Uterus (tissue), 4 donors: ENCODE results near the gene BCKDK. TPM values are rescaled to one million over a fixed set of nuclear protein-coding genes. Genes with fewer than 3 reads are reported as not detected.
A peak's percentile ranks its signal among the peaks of the same experiment; 100 is the strongest.
"Not testable (repeated sequence)": the region's sequence is repeated elsewhere in the genome, so short reads cannot be mapped to it uniquely, and the experiment has no call there.

Experiments used
- DNase-seq, 2 donors: peaks; one replicate each; pipeline ENCODE4 v3.0.0-alpha.2; 2019 to 2020
- H3K27ac ChIP-seq, 2 donors: fragments of 200-600 bp; sonication (generic); 1 replicate in 1 of 2; 2 replicates in 1 of 2; pipeline ENCODE4 v1.5.1; 2016 to 2018
- H3K27me3 ChIP-seq, 2 donors: fragments of 200-600 bp; sonication (generic); one replicate each; pipeline ENCODE4 v1.5.1; 2018 to 2019; ENCODE audit warnings: control low read depth in 1 of 2
- H3K36me3 ChIP-seq, 2 donors: fragments of 200-600 bp; sonication (generic); one replicate each; pipeline ENCODE4 v1.5.1; 2019; ENCODE audit warnings: control low read depth in 1 of 2
- H3K4me1 ChIP-seq, 2 donors: fragments of 200-600 bp; sonication (generic); one replicate each; pipeline ENCODE4 v1.5.1; 2018 to 2019; ENCODE audit warnings: control low read depth in 1 of 2
- H3K4me3 ChIP-seq, 2 donors: fragments of 200-600 bp; sonication (generic); 1 replicate in 1 of 2; 2 replicates in 1 of 2; pipeline ENCODE4 v1.5.1; 2018 to 2019; ENCODE audit warnings: mild to moderate bottlenecking in 1 of 2
- H3K9me3 ChIP-seq, 2 donors: fragments of 200-600 bp; sonication (generic); one replicate each; pipeline ENCODE4 v1.5.1; 2019; ENCODE audit warnings: control low read depth in 1 of 2
- POLR2A ChIP-seq, 2 donors: fragments of 450-650 bp; IDR thresholded peaks; one replicate each; pipeline ENCODE4 v1.6.1; 2016; ENCODE audit warnings: antibody characterized with exemption in 2 of 2, mild to moderate bottlenecking in 1 of 2, moderate library complexity in 1 of 2
- intact Hi-C: fragments of 100-400 bp; cut with DNase I; formaldehyde crosslinking; loops from one replicate; pipeline ENCODE4 v1.15.1; 2023; ENCODE audit warnings: low total_unique reads
- total RNA-seq, 4 donors: library from RNA; depleted of rRNA in 3 of 4; stranded (reverse); fragments of >200 nt in 3 of 4; gene quantifications; one replicate each; pipeline versions ENCODE4 v1.1.0 to v1.2.4, GENCODE V29; 2014 to 2023
- TF ChIP-seq, protein P1 (sequence below), 4 experiments: fragments of 200-600 bp in 2 of 4; fragments of 450-650 bp in 2 of 4; sonication (generic) in 2 of 4; IDR thresholded peaks; one replicate each; pipeline ENCODE4 v1.5.1; 2016 to 2019; ENCODE audit warnings: antibody characterized with exemption in 4 of 4, mild to moderate bottlenecking in 2 of 4, moderate library complexity in 1 of 4
- donor health status: DM: yes; HTN: yes; CAD: no.

The BCKDK gene
- total RNA-seq, 4 donors from 2014 or later: 15.3 to 32.1 (median 21.9) TPM

DNA sequence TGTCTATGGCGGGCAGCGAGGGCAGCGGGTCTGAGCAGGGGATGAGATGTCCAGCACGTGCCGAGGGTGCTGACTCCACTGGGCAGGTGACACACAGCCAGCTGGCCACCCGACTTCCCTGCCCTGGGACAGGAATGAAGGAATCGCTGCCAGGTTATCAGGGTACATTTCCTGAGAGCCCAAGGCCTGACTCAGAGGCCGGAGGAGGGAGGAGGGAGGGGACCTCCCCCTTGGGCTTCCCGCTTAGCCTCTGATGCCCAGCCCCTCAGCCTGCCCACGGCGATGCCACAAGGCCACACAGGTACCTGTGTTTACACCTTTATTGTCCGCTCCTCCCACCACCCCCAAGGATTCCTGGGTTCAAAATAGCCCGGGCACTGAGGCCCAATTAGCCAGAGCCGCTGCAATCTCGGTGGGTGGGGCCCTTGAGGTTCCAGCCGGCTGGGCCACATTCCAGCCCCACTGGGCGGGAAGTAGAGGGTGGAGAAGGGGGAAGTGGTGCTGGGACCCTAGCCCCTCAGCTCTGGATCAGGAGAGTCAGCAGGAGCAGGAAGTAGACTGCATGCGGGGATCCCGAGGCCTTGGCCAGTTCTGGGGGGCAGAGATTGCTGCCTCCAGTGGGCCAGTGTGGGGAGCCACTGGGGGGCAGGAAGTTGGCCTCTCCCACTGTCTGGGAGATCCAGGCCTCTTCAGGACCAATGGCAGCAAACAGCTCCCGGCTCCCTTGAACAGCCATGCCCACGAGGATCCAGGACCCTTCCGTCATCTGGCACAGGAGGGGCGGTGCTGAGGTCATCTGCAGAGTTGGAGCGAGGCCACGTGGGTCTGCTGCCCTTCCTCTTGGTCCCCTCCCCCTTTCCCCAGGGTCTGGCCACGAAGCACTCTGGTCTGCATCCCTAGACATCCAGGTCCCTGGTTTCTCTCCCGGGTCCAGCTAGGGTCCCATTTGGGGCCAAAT lies 30.7 kb downstream of the BCKDK start:
- Histone ChIP-seq H3K9me3 (no peaks in the 10 kb centered on the region), H3K36me3 (no peaks in the 10 kb centered on the region), H3K4me1 (peaks cover 0 to 5% of the 10 kb centered on the region in 2 donors), H3K4me3 (no peak overlapping the region), H3K27me3 (no peaks in the 10 kb centered on the region), H3K27ac (peak overlapping the region in 1 of 2 donors; percentile 35)
- intact Hi-C loops: no loop called here
- DNase-seq: peak in 1 of 2 donors; percentile 53
- TF ChIP-seq POLR2A (IDR thresholded peaks at IDR 0.05): no peak
- TF ChIP-seq, protein P1, sequence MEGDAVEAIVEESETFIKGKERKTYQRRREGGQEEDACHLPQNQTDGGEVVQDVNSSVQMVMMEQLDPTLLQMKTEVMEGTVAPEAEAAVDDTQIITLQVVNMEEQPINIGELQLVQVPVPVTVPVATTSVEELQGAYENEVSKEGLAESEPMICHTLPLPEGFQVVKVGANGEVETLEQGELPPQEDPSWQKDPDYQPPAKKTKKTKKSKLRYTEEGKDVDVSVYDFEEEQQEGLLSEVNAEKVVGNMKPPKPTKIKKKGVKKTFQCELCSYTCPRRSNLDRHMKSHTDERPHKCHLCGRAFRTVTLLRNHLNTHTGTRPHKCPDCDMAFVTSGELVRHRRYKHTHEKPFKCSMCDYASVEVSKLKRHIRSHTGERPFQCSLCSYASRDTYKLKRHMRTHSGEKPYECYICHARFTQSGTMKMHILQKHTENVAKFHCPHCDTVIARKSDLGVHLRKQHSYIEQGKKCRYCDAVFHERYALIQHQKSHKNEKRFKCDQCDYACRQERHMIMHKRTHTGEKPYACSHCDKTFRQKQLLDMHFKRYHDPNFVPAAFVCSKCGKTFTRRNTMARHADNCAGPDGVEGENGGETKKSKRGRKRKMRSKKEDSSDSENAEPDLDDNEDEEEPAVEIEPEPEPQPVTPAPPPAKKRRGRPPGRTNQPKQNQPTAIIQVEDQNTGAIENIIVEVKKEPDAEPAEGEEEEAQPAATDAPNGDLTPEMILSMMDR (IDR thresholded peaks at IDR 0.05): no peak

DNA sequence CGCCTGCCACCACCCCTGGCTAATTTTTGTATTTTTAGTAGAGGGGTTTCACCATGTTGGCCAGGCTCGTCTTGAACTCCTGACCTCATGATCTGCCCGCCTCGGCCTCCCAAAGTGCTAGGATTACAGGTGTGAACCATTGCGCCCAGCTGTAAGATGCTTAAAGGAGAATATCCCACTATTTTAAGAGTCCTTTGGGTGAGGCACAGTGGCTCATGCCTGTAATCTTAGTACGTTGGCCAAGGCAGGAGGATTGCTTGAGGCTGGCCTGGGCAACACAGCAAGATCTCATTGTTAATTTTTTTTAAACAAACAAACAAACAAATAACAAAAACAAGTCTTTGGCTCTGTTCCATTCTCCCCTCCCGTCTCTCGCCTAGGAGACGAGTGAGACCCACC lies 32.9 kb downstream of the BCKDK start:
- H3K4me1 ChIP-seq, H3K4me3 ChIP-seq, DNase-seq, intact Hi-C loops, H3K36me3 ChIP-seq, H3K27me3 ChIP-seq, H3K9me3 ChIP-seq: not testable (repeated sequence)
- H3K27ac ChIP-seq: peak overlapping the region; percentile 63 to 65

DNA sequence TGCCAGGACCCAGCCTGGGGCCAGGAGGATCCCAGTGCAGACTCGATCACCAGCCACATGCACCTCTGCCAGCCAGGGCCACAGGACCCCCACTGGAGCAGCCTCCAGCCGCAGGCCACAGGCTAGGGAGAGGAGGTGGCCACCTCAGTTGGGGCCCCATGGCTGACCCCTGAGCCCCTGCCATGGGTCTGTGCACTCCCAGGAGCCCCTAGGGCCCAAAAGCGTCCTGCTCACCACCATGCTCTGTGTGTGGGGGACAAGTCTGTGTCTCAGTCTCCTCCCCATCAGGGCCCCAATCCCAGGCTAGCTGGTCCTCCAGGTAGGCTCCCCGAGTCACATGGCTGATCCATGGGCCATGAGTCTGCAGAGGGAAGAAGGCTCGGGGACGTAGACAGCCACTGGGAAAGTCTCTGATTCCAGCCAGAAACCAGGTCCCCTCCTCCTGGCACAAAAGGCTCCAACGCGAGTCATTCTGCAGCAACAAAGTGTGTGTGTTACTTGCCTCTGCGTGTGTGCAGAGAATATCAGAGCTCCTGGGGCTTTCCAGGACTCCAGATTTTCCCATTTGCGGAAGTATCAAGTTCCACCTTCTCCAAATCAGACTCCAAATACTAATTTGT lies 33.4 kb downstream of the BCKDK start:
- Histone ChIP-seq H3K36me3 (no peaks in the 10 kb centered on the region), H3K4me3 (peak overlapping the region; percentile 1 to 5), H3K4me1 (peaks cover 0 to 5% of the 10 kb centered on the region in 2 donors), H3K27me3 (no peaks in the 10 kb centered on the region), H3K9me3 (no peaks in the 10 kb centered on the region), H3K27ac (peak overlapping the region; percentile 63 to 65)
- intact Hi-C loops: no loop called here
- DNase-seq: peak; percentile 51 to 54
- TF ChIP-seq, protein P1 (IDR thresholded peaks at IDR 0.05): no peak
- TF ChIP-seq POLR2A (IDR thresholded peaks at IDR 0.05): no peak

DNA sequence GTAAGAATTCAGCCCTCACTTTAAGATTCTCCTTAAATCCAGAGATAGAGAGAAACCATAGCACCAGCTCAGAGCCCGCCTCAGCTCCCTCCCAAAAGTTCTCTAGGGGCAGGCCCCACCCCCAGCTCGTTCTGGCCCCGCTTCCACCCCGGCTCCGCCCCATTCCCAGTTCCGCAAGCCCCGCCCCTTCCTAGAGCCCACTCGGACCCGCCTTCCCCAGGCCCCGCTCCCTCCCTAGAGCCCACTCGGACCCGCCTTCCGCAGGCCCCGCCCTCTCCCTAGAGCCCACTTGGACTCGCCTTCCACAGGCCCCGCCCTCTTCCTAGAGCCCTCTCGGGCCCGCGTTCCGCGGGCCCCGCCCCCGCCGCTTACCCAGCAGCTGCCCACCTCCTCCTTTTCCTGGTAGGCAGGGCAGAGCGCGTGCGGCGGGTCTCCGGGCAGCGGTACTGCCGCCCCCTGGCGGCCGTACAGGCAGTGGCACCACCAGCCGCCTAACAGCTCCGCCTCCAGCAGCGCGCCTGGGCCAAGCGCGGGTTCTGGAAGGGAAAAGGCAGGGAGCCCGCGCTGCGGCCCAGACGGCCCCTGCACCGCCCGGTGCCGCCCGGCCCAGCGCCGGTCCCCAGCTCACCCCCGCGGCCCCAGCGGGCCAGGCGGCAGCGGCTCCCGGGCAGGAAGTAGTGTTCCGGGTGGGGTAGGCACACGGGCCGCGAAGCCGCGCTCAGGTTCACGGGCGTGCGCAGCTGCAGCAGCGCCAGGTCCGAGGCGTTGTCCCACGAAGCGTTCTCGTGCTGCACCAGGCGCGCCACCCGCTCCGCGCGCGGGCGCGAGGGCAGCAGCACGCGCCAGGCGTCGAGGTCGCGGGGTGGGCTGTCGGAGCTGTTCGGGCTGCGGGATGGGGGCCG lies 34.2 kb downstream of the BCKDK start:
- H3K4me1 ChIP-seq: peaks cover 0 to 5% of the 10 kb centered on the region in 2 donors
- no peaks in the 10 kb centered on the region for H3K27me3 ChIP-seq
- TF ChIP-seq, protein P1 (IDR thresholded peaks at IDR 0.05): peak; percentile 94 to 99 (median 97)
- TF ChIP-seq POLR2A (IDR thresholded peaks at IDR 0.05): peak in 1 of 2 donors; percentile 56
- intact Hi-C loops: no loop called here
- peak overlapping the region; percentile 1 to 45 for H3K4me3 ChIP-seq
- peak; percentile 99 for DNase-seq
- H3K9me3 ChIP-seq: no peaks in the 10 kb centered on the region
- peak overlapping the region; percentile 65 to 71 for H3K27ac ChIP-seq
- no peaks in the 10 kb centered on the region for H3K36me3 ChIP-seq

DNA sequence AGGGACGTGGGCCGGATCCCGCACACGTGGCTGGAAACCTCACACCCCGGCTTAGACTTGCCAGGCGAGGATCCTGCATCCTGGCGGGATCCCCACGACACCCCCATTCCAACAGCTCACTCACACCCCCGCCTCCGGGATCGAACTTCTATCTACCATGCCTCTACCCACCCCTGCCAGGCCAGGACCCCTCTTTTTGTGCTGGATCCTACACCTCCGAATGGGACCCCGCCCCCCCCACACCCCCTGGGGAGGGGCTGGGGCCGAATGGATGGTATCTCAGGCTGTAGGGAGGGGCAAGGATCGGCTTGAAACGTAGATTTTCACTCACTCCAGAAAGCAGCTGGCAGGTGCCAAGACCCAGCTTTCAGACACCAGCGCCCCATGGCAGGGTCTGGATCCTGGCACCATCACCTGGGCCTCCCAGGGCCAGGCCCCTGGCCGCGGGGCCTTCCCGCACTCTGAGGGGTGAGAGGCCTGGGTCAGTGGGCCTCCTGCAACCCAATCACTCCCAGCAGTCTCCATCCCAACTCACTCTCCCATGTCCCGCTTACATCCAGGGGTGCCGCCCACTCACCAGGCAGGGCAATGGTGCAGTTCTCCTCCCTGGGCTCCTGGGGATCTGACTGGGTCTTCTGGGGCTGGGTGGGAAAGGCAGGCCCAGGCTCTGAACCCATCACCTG lies 35.0 kb downstream of the BCKDK start:
- DNase-seq: peak; percentile 53 to 55
- no peak for TF ChIP-seq POLR2A (IDR thresholded peaks at IDR 0.05)
- TF ChIP-seq, protein P1 (IDR thresholded peaks at IDR 0.05): no peak
- peaks cover 0 to 5% of the 10 kb centered on the region in 2 donors for H3K4me1 ChIP-seq
- peak overlapping the region; percentile 58 to 71 for H3K27ac ChIP-seq
- H3K9me3 ChIP-seq: no peaks in the 10 kb centered on the region
- H3K36me3 ChIP-seq: no peaks in the 10 kb centered on the region
- peaks cover 0 to under 1% of the 10 kb centered on the region in 2 donors for H3K27me3 ChIP-seq
- H3K4me3 ChIP-seq: peak overlapping the region in 1 of 2 donors; percentile 45
- intact Hi-C loops: no loop called here
